Measurements from ENCODE around the gene RSRC2.
"Not testable (repeated sequence)": the region's sequence is repeated elsewhere in the genome, so short reads cannot be mapped to it uniquely, and the experiment has no call there.

The RSRC2 gene

DNA sequence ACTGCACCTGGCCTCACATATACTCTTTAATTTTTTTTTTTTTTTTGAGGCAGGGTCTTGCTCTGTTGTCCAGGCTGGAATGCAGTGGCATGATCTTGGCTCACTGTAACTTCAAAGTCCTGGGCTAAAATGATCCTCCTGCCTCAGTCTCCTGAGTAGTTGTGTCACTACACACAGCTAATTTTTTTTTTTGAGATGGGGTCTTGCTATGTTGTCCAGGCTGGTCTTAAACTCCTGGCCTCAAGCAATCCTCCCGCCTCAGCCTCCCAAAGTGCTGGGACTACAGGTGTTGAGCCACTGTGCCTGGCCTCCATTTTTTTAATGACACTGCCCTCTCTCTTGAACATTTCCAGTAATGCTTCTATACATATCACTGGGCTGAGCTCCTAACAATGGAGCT lies 42.4 kb downstream of the RSRC2 start:
- not testable (repeated sequence) for DNase-seq (ENCODE audit: low spot score)

DNA sequence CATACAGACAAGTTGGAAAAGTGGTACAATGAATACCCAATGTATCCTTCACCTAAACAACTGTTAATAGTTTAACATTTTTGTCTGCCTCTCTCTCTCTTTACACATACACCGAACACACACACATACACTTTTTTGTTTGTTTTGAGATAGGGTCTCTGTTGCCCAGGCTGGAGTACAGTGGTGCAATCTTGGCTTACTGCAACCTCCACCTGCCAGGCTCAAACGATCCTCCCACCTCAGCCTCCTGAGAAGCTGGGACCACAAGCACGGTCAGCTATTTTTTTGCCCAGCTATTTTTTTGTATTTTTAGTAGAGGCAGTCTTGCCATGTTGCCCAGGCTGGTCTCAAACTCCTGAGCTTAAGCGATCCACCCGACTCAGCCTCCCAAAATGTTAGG lies 42.8 kb downstream of the RSRC2 start:
- DNase-seq (ENCODE audit: low spot score), result no peak

DNA sequence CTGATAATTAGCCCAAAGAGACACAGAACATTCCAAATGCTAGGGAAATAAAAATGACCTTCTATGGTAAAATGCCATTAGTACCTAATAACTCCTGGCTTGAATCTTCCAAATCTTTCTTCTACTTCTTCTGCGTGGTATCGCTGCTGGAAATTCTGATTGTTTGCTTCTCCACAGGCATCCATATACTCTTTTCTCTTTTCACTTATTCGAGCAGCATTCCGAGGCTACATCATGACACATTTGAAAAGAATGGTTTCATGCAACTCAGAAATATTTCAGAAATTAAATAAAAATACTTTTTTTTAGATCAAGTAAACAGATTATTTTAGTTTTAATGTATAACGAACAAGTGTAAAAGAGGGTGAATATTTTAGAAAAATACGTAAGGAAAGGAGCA lies 44.9 kb downstream of the RSRC2 start:
- no peak for DNase-seq (ENCODE audit: low spot score)

DNA sequence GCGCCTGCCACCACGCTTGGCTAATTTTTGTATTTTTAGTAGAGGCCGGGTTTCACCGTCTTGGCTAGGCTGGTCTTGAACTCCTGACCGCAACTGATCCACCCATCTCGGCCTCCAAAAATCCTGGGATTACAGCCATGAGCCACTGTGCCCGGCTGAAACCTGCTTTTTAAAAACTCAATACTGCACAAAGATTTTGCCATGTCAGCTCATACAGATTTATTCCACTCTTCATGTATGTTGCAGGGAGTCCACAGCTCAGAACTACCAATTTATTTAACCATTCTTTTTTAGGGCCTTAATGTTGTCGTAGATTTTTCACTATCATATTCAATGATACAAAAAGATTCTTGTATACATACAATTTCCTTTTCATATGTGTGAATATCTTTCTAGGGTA lies 46.0 kb downstream of the RSRC2 start:
- no peak for DNase-seq (ENCODE audit: low spot score)

DNA sequence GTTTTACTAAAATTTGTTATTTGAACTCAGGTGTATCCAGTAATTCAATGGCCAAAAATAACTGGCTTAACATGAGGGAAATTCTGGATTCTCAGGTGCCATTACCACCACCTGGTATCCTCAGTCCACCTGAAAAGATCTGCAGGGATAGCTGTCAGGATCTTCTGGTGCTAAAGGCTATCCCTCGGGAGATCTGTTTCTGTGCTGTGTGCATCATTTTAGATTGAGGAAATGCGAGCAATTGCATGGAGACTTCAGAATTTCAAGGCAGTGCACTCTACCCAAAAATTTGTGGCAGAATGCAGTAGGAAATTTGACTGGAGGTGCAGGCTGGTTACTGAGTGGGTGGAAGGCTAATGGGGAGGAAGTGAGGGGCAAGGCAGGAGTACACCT lies 52.4 kb downstream of the RSRC2 start:
- DNase-seq (ENCODE audit: low spot score), result no peak

DNA sequence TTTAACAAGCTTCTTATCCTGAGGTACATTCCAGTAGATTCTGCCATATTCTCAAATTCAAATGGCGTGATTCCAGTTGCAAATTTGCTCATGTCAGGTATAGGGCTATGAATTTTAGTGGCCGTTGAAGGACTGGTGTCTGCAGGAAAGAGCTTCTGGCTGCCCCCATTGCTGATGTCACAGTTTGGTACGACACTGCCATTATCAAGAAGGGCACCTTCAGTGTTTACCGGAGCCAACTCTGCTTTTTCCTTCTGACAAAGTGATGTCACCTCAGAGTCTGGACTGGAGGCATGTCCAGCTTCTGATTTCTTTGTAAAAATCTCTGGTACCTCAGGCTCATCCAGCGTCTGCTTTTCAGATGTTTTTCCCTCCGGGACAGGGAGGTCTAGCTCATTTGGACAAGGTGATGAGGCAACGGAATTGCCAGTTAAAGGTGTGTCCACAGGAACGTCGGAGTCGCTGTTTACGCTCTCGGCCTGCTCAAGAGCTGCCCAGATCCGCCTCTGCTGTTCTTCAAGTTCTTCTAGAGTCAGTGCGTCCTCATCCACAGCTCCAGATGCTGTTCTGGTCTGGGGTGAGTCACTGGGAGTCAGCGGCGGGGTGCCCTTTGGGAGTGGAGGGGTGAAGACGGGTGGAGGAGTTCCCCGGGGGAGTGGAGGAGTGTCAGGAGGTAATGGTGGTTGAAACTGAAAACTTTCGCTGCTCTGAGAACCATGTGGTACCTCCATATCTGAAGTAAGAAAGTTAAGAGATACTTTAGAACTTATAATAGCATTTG lies 53.0 kb downstream of the RSRC2 start:
- DNase-seq (ENCODE audit: low spot score), result no peak

DNA sequence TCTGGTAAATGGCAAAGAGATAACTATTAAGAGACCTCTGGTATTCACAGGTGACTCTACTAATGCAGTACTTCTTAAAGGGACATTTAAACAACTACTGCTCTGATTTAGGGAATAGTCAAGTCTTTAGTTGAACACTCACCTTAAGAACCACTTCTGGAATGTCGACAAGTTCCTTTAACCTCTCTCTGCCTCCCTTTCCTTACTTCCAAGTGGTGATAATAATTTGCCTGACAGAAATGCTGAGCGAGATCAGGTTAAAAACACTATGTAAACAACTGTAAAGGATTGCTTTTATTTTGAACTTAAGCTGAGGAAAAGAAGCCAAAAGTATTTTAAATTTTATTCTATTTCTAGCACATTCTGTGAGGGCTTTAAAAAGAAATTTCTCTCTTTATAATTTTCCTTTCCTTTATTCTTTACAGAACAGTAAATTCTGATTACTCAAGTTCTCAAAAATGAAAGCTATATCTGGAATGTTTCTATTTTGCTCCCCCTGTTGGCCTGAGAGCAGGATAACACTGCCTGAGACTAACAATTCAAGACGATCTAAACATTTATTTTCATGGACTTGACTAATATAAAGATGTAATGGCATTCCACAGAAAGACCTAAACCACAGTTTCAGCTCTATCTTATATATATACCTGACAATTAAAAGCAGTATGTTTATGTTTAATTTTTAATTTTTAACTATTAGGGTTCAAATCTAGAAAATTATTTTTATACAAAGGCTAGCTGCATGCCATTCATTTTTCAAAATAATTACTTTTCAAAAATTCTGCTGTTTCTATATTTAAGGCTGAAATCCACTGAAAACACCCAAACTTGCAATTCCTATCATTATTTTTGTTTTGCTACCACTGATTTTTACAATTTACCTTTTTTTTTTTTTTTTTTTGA lies 55.2 kb downstream of the RSRC2 start:
- DNase-seq (ENCODE audit: low spot score), result peak; percentile 86

DNA sequence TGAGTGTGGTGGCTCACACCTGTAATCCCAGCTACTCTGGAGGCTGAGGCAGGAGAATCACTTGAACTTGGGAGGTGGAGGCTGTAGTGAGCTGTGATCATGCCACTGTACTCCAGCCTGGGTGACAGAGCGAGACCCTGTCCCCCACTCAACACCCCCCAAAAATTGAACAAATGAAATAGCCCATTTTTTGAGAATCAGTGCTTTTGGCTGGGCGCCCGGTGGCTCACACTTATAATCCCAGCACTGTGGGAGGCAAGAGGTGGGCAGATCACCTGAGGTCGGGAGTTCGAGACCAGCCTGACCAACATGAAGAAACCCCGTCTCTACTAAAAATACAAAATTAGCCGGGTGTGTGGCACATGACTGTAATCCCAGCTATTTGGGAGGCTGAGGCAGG lies 56.2 kb downstream of the RSRC2 start:
- DNase-seq (ENCODE audit: low spot score), result not testable (repeated sequence)

DNA sequence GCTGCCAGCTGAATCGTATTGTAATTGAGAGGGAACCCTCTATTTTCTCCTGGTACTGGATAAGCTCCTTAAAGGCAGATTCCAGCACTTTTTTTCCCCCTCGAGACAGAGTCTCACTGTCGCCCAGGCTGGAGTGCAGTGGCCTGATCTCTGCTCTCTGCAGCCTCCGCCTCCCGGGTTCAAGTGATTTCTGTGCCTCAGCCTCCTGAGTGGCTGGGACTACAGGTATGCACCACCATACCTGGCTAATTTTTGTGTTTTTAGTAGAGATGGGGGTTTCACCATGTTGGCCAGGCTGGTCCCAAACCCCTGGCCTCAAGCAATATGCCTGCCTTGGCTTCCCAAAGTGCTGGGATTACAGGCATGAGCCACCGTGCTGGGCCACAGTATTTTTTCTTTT lies 56.9 kb downstream of the RSRC2 start:
- not testable (repeated sequence) for DNase-seq (ENCODE audit: low spot score)

DNA sequence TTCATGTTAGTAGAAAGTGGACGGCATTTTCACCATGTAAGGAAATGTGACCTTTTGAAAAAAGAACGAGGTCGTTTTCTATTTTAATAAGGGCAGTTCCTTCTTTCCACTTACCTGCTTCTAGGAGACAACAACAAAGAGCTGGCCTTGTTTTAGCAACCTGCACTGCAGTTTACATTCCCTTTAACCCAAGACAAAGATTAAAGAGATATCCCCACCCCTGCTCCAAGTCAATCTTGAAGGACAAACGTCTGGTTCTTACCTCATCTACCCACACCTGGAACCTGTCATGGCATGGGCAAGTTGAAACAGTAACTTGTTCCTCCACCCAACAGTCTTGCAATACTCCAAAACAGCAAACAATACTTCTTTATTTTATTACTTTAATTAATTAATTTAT lies 58.8 kb downstream of the RSRC2 start:
- DNase-seq (ENCODE audit: low spot score), result no peak

DNA sequence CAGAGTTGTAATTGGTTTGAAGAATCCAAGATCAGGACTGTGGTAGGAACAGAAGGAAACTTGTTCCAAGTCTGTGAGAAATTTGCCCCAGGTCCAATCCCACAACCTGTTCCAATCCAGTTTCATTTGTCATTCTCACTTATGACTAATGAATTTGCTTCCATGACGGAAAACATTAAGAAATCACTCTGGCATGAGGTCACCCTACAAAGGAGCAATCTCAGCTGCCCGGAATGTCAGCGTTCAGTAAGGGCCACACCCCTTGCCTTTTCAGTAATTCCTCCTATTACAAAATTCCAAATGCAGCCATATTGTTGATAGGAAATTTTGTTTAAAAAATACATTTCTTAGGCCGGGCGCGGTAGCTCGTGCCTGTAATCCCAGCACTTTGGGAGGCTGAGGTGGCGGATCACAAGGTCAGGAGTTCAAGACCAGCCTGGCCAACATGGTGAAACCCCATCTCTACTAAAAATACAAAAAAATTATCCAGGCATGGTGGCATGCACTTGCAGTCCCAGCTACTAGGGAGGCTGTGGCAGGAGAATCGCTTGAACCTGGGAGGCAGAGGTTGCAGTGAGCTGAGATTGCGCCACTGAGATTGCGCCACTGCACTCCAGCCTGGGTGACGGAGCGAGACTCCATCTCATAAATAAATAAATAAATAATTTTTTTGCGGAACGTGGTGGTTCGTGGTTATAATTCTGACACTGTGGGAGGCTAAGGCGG lies 62.3 kb downstream of the RSRC2 start:
- not testable (repeated sequence) for DNase-seq (ENCODE audit: low spot score)

DNA sequence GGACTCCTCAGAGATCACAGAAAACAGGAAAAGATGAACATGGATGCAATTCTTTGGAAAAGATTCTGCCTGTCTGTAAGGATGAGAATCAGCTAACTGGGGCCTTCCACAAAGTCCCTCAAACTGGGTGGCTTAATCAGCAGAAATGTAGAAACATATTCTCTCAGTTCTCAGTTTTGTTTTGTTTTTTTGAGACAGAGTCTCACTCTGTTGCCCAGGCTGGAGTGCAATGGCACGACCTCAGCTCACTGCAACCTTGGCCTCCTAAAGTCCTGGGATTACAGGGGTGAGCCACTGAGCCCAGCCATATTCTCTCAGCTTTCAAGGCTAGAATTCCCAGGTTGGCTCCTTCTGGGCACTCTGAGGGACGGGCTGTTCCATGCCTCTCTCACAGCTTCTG lies 66.1 kb downstream of the RSRC2 start:
- no peak for DNase-seq (ENCODE audit: low spot score)

DNA sequence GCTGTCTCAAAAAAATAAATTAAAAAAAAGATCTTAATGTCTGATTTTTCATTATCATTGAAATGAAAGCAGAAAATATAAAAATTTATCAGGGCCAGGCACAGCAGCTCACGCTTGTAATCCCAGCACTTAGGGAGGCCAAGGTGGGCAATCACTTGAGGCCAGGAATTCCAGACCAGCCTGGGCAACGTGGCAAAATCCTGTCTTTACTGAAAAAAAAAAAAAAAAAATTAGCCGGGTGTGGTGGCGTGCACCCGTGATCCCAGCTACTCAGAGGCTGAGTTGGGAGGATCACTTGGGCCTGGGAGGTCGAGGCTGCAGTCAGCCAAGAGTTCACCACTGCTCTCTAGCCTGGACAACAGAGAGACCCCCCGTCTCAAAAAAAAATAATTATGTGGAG lies 66.7 kb downstream of the RSRC2 start:
- no peak for DNase-seq (ENCODE audit: low spot score)

DNA sequence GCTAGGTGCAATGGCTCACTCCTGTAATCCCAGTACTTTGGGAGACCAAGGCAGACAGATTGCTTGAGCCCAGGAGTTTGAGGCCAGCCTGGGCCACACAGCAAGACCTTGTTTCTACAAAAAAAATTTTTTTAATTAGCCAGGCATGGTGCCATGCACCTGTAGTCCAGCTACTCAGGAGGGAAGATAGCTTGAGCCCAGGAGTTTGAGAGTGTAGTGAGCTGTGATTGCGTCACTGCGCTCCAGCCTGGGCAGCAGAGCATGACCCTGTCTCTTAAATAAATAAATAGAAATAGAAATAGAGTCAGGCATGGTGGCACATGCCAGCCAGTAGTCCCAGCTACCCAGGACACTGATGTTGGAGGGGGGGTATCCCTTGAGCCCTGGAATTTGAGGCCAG lies 67.5 kb downstream of the RSRC2 start:
- DNase-seq (ENCODE audit: low spot score), result peak; percentile 79

DNA sequence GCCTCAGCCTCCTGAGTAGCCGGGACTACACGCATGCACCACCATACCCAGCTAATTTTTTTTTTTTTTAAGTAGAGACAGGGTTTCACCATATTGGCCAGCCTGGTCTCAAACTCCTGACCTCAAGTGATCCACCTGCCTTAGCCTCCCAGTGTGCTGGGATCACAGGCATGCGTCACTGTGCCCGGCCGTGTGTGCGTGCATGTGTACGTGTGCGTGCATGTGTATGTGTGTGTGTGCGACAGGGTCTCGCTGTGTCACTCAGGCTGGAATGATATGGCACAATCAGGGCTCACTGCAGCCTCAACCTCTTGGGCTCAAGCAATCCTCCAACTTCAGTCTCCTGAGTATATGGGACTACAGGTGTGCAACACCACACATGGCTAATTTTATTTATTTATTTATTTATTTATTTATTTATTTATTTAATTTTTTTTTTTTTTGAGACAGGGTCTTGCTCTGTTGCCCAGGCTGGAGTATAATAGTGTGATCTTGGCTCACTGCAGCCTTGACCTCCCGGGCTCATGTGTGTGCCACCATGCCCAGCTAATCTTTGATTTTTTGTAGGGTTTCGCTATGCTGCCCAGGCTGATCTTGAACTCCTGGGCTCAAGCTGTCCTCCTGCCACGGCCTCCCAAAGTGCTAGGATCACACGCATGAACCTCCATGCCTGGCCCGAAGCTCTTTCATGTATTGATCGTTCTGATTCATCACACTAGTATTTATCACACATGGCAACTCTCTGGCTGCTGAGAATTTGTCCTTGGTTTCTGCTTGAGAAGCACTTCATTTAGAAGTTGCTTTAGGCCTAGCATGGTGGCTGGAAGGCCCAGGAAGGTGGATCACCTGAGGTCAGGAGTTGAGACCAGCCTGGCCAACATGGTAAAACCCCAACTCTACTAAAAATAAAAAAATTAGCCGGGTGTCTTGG lies 68.4 kb downstream of the RSRC2 start:
- no peak for DNase-seq (ENCODE audit: low spot score)

DNA sequence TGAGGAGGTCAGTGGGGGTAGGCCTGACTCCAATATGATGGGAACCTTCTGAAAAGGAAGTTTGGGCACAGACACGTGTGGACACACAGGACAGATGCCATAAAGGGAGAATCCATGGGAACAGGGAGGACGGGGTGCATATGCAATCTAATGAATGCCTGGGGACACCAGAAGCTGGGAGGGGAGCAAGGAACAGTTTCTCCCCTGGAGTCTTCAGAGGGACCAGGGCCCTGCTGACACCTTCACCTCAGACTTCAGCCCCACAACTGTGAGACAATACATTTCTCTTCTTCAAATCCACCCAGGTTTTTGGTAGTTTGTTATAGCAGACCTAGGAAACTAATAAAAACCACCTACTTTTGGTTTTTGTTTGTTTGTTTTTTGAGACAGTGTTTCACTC lies 69.1 kb downstream of the RSRC2 start:
- DNase-seq (ENCODE audit: low spot score), result no peak

DNA sequence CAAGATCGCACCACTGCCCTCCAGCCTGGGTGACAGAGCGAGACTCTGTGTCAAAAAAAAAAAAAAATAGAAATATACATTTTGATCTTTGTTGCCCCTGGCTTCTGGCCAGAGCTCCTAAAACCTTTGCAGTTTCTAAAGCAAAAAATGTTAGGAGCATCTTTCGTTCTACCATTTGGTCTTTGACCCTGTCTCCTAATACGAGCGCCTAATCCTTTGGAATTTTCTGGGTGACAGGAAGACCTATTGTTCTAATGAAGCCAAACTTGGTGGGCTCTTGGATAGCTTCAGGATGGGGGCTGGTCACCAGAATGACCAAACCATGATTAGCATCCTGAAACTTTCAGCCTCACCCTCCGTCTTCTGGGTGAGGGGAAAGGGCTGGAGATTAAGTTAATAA lies 72.0 kb downstream of the RSRC2 start:
- DNase-seq (ENCODE audit: low spot score), result no peak

DNA sequence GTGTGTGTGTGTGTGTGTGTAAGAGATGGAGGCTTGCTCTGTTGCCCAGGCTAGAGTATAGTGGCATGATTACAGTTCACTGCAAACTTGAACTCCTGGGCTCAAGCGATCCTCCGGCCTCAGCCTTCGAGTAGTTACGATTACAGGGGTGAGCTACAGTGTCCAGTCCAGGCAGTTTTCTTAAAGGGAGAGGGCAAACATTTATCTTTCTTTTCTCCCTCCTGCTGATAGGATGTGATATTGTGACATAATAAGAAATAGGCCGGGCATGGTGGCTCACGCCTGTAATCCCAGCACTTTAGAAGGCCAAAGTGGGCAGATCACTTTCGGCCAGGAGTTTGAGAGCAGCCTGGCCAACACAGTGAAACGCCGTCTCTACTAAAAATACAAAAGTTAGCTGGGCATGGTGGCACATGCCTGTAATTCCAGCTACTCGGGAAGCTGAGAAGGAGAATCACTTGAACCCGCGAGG lies 72.5 kb downstream of the RSRC2 start:
- DNase-seq (ENCODE audit: low spot score), result no peak
